ENCODE results near the gene PSMA8. TPM values are rescaled to one million over a fixed set of nuclear protein-coding genes. Genes with fewer than 3 reads are reported as not detected.

PSMA8 gene
- polyA plus RNA-seq, 1 of the 3 experiments (the other 2 are of a cell fraction) = not detected

- TF ChIP-seq EZH2phosphoT487 (IDR thresholded peaks at IDR 0.05; ENCODE audit: borderline replicate concordance, low read depth) (no peak), MEF2A (IDR thresholded peaks at IDR 0.05; ENCODE audit: borderline replicate concordance, low read depth) (no peak), EP300 (IDR thresholded peaks at IDR 0.05; ENCODE audit: borderline replicate concordance in 1 of 2, low read depth in 1 of 2, low read length in 1 of 2) (no peak), CTCF (IDR thresholded peaks at IDR 0.05) (no peak), TEAD4 (IDR thresholded peaks at IDR 0.05; ENCODE audit: borderline replicate concordance, insufficient read depth) (no peak), RCOR1 (IDR thresholded peaks at IDR 0.05; ENCODE audit: low read length) (no peak), REST (IDR thresholded peaks at IDR 0.05; ENCODE audit: low read depth, low read length) (no peak)
- TF ChIP-seq, protein P1, sequence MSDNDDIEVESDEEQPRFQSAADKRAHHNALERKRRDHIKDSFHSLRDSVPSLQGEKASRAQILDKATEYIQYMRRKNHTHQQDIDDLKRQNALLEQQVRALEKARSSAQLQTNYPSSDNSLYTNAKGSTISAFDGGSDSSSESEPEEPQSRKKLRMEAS (IDR thresholded peaks at IDR 0.05; ENCODE audit: low read depth) = no peak
These were observed 438 bp downstream of the PSMA8 start (continued) for GRCh38 chr18:26134107-26134506.

GRCh38 chr18:26135548-26135947, 1.9 kb downstream of the PSMA8 start:
- Histone ChIP-seq H3K9me3 (no peaks in the 10 kb centered on the region), H3K79me2 (ENCODE audit: insufficient read depth) (no peaks in the 10 kb centered on the region), H3K9ac (no peak overlapping the region), H3K36me3 (replicated peaks in 1 of 2; ENCODE audit: control insufficient read depth in 1 of 2, insufficient read depth in 2 of 2, low read length in 1 of 2) (no peaks in the 10 kb centered on the region), H2AFZ (ENCODE audit: low read depth) (no peak overlapping the region), H3K27ac (ENCODE audit: low read depth in 2 of 2, low read length in 1 of 2) (no peak overlapping the region), H3K4me1 (ENCODE audit: control insufficient read depth in 1 of 2, insufficient read depth in 2 of 2, low read depth in 1 of 2, low read length in 1 of 2) (no peaks in the 10 kb centered on the region; a peak in 1 of 4 replicates), H3K4me2 (no peak overlapping the region), H3K4me3 (ENCODE audit: low read depth in 2 of 2, low read length in 1 of 2) (no peak overlapping the region), H3K9me2 (no peaks in the 10 kb centered on the region), H4K20me1 (ENCODE audit: insufficient read depth) (no peaks in the 10 kb centered on the region), H3K27me3 (ENCODE audit: insufficient read depth) (no peaks in the 10 kb centered on the region), H3F3A (replicated peaks; ENCODE audit: insufficient read depth) (no peaks in the 10 kb centered on the region)
- CTCF ChIA-PET = no interaction called here
- no peak for TF ChIP-seq JUND (IDR thresholded peaks at IDR 0.05)
- no peak for TF ChIP-seq EP300 (IDR thresholded peaks at IDR 0.05; ENCODE audit: borderline replicate concordance in 1 of 2, low read depth in 1 of 2, low read length in 1 of 2)
- no peak for TF ChIP-seq EZH2phosphoT487 (IDR thresholded peaks at IDR 0.05; ENCODE audit: borderline replicate concordance, low read depth)
- no peak for TF ChIP-seq CTCF (IDR thresholded peaks at IDR 0.05)
- TF ChIP-seq NFIC (IDR thresholded peaks at IDR 0.05; ENCODE audit: borderline replicate concordance) = no peak
- TF ChIP-seq GABPA (IDR thresholded peaks at IDR 0.05; ENCODE audit: low read depth) = no peak
- DNase-seq = no peak
- WGBS (ENCODE audit: low lambda C conversion rate) = 89% methylated on average over 1 of the region's 1 CpG
- POLR2A ChIA-PET = no interaction called here

Measured in SK-N-SH (cell line).